ENCODE results near the gene MBOAT2. TPM values are rescaled to one million over a fixed set of nuclear protein-coding genes. Genes with fewer than 3 reads are reported as not detected.

Gene MBOAT2
- polyA plus RNA-seq, 3 donors: 5.1 to 9.0 (median 5.5) TPM

- Histone ChIP-seq H3K4me3 (replicated peaks in 1 of 3; ENCODE audit: low read depth in 2 of 3, low read length in 3 of 3) (no peak overlapping the region), H3K9ac (ENCODE audit: insufficient read depth, low read length, poor library complexity, severe bottlenecking) (no peak overlapping the region), H3K36me3 (replicated peaks in 1 of 2; ENCODE audit: control insufficient read depth in 1 of 2, insufficient read depth in 2 of 2, low read length in 2 of 2) (peaks cover 0 to 12% of the 10 kb centered on the region in 2 donors), H3K79me2 (ENCODE audit: insufficient read depth, low read length) (no peaks in the 10 kb centered on the region), H3K9me3 (replicated peaks in 1 of 2; ENCODE audit: control insufficient read depth in 1 of 2, insufficient read depth in 1 of 2, low read length in 2 of 2) (no peaks in the 10 kb centered on the region), H2AFZ (ENCODE audit: insufficient read depth, low read depth, low read length, poor library complexity, severe bottlenecking) (no peak overlapping the region), H3K4me2 (replicated peaks; ENCODE audit: extremely low read depth, low read length, poor library complexity, severe bottlenecking) (no peak overlapping the region), H3K4me1 (ENCODE audit: control insufficient read depth in 1 of 2, insufficient read depth in 2 of 2, low read length in 2 of 2) (no peaks in the 10 kb centered on the region), H3K27me3 (ENCODE audit: control insufficient read depth in 2 of 2, insufficient read depth in 2 of 2, low read length in 2 of 2) (no peaks in the 10 kb centered on the region), H3K27ac (ENCODE audit: low read depth in 1 of 2, low read length in 2 of 2) (no peak overlapping the region), H4K20me1 (ENCODE audit: insufficient read depth, low read length) (no peaks in the 10 kb centered on the region)
- H3K36me3 Mint-ChIP-seq: peaks cover 17 to 27% of the 10 kb centered on the region in 2 donors
- WGBS (ENCODE audit: insufficient coverage): 100% methylated on average over 3 of the region's 3 CpGs
- DNase-seq: no peak
- no peak for TF ChIP-seq CTCF (IDR thresholded peaks at IDR 0.05)
- no peak overlapping the region for H3K4me3 Mint-ChIP-seq
- H3K4me1 Mint-ChIP-seq: no peaks in the 10 kb centered on the region
- H3K27me3 Mint-ChIP-seq (ENCODE audit: low read depth in 3 of 3): no peaks in the 10 kb centered on the region
- no peak overlapping the region for H3K27ac Mint-ChIP-seq
- intact Hi-C loops (cut with micrococcal nuclease): no loop called here
- peaks cover 0 to 4% (median 0%) of the 10 kb centered on the region in 7 donors for H3K9me3 Mint-ChIP-seq
Measured at GRCh38 chr2:8855010-8855409, 148.5 kb downstream of the MBOAT2 start.

GRCh38 chr2:8853426-8853825 lies 150.1 kb downstream of the MBOAT2 start:
- Histone ChIP-seq H3K9me3 (replicated peaks in 1 of 2; ENCODE audit: control insufficient read depth in 1 of 2, insufficient read depth in 1 of 2, low read length in 2 of 2) (no peaks in the 10 kb centered on the region), H3K36me3 (replicated peaks in 1 of 2; ENCODE audit: control insufficient read depth in 1 of 2, insufficient read depth in 2 of 2, low read length in 2 of 2) (peaks cover 0 to 8% of the 10 kb centered on the region in 2 donors), H3K27ac (ENCODE audit: low read depth in 1 of 2, low read length in 2 of 2) (no peak overlapping the region), H3K4me3 (replicated peaks in 1 of 3; ENCODE audit: low read depth in 2 of 3, low read length in 3 of 3) (no peak overlapping the region), H3K27me3 (ENCODE audit: control insufficient read depth in 2 of 2, insufficient read depth in 2 of 2, low read length in 2 of 2) (no peaks in the 10 kb centered on the region), H4K20me1 (ENCODE audit: insufficient read depth, low read length) (no peaks in the 10 kb centered on the region), H3K4me2 (replicated peaks; ENCODE audit: extremely low read depth, low read length, poor library complexity, severe bottlenecking) (no peak overlapping the region), H3K4me1 (ENCODE audit: control insufficient read depth in 1 of 2, insufficient read depth in 2 of 2, low read length in 2 of 2) (no peaks in the 10 kb centered on the region), H3K9ac (ENCODE audit: insufficient read depth, low read length, poor library complexity, severe bottlenecking) (no peak overlapping the region), H3K79me2 (ENCODE audit: insufficient read depth, low read length) (no peaks in the 10 kb centered on the region), H2AFZ (ENCODE audit: insufficient read depth, low read depth, low read length, poor library complexity, severe bottlenecking) (no peak overlapping the region)
- no peak overlapping the region for H3K27ac Mint-ChIP-seq
- no CpG with 5 or more reads among the region's 4 CpGs for WGBS (ENCODE audit: insufficient coverage)
- H3K9me3 Mint-ChIP-seq: peaks cover 0 to 4% (median 0%) of the 10 kb centered on the region in 7 donors
- intact Hi-C loops (cut with micrococcal nuclease): no loop called here
- peaks cover 0 to 2% (median 2%) of the 10 kb centered on the region in 3 donors for H3K27me3 Mint-ChIP-seq (ENCODE audit: low read depth in 3 of 3)
- H3K4me3 Mint-ChIP-seq: no peak overlapping the region
- no peak for TF ChIP-seq CTCF (IDR thresholded peaks at IDR 0.05)
- peaks cover 5% of the 10 kb centered on the region for H3K4me1 Mint-ChIP-seq
- H3K36me3 Mint-ChIP-seq: peaks cover 14 to 26% of the 10 kb centered on the region in 2 donors
- no peak for DNase-seq

All from CD14-positive monocyte (primary cell).